Natural killer cell treated with Interleukin-12 subunit alpha and Interleukin-12 subunit beta and Interleukin-15 and Interleukin-18, amount 100 ng/mL, for 72 hours (primary cell): Measurements from ENCODE around the gene CTIF. TPM values are rescaled to one million over a fixed set of nuclear protein-coding genes. Genes with fewer than 3 reads are reported as not detected.

Experiments used
- ATAC-seq, 2 donors: fragments of 150-1000 bp; cut with Tn5 transposase in 1 of 2; sonication (Bioruptor Pico), chemical (Tn5 transposase) in 1 of 2; 2 replicates each; pipeline ENCODE4 v1.10.0; 2021
- DNase-seq: peaks from one replicate; pipeline ENCODE4 v3.0.0; 2022; ENCODE audit warnings: low spot score
- H3K27ac Mint-ChIP-seq, 2 donors: 1 replicate in 1 of 2; 2 replicates in 1 of 2; pipeline ENCODE4 v1.8.0; 2022; ENCODE audit warnings: mixed read lengths in 2 of 2, mild to moderate bottlenecking in 1 of 2, moderate library complexity in 1 of 2
- H3K27me3 Mint-ChIP-seq, 2 donors: 1 replicate in 1 of 2; 2 replicates in 1 of 2; pipeline ENCODE4 v1.8.0; 2022; ENCODE audit warnings: mixed read lengths in 2 of 2
- H3K36me3 Mint-ChIP-seq: one replicate; pipeline ENCODE4 v1.8.0; 2022; ENCODE audit warnings: mixed read lengths
- H3K4me1 Mint-ChIP-seq, 2 donors: 1 replicate in 1 of 2; 2 replicates in 1 of 2; pipeline ENCODE4 v1.8.0; 2022; ENCODE audit warnings: low read depth in 2 of 2, mixed read lengths in 2 of 2, mild to moderate bottlenecking in 1 of 2
- H3K4me3 Mint-ChIP-seq: one replicate; pipeline ENCODE4 v1.8.0; 2022; ENCODE audit warnings: mixed read lengths
- H3K9me3 Mint-ChIP-seq: 2 replicates; pipeline ENCODE4 v1.8.0; 2022; ENCODE audit warnings: mixed read lengths
- total RNA-seq, 2 donors: library from RNA; stranded (reverse); gene quantifications; one replicate each; pipeline ENCODE4 v1.2.3, GENCODE V29; 2022

The CTIF gene
- total RNA-seq, 2 donors from 2014 or later, result 8.4 to 13.0 TPM

- Mint-ChIP-seq H3K27me3 (no peaks in the 10 kb centered on the region), H3K27ac (no peak overlapping the region), H3K36me3 (no peaks in the 10 kb centered on the region), H3K9me3 (no peaks in the 10 kb centered on the region), H3K4me3 (no peak overlapping the region), H3K4me1 (no peaks in the 10 kb centered on the region)
- no peak for ATAC-seq
- no peak for DNase-seq
These were observed 73.7 kb downstream of the CTIF start for GRCh38 chr18:48612511-48612910.

GRCh38 chr18:48612917-48613316 lies 74.1 kb downstream of the CTIF start:
- H3K9me3 Mint-ChIP-seq, result no peaks in the 10 kb centered on the region
- H3K27ac Mint-ChIP-seq, result no peak overlapping the region
- no peak for ATAC-seq
- H3K4me1 Mint-ChIP-seq, result no peaks in the 10 kb centered on the region
- DNase-seq, result no peak
- H3K4me3 Mint-ChIP-seq, result no peak overlapping the region
- H3K36me3 Mint-ChIP-seq, result no peaks in the 10 kb centered on the region
- no peaks in the 10 kb centered on the region for H3K27me3 Mint-ChIP-seq

- Mint-ChIP-seq H3K4me1 (no peaks in the 10 kb centered on the region), H3K27ac (no peak overlapping the region), H3K4me3 (no peak overlapping the region), H3K27me3 (no peaks in the 10 kb centered on the region), H3K36me3 (no peaks in the 10 kb centered on the region), H3K9me3 (no peaks in the 10 kb centered on the region)
- DNase-seq (no peak), ATAC-seq (no peak)
These were observed 75.0 kb downstream of the CTIF start for GRCh38 chr18:48613589-48614404.

GRCh38 chr18:48615566-48616401 lies 77.0 kb downstream of the CTIF start:
- no peak for DNase-seq
- Mint-ChIP-seq H3K27me3 (no peaks in the 10 kb centered on the region), H3K36me3 (no peaks in the 10 kb centered on the region), H3K9me3 (no peaks in the 10 kb centered on the region), H3K4me1 (no peaks in the 10 kb centered on the region), H3K4me3 (no peak overlapping the region), H3K27ac (no peak overlapping the region)
- ATAC-seq, result no peak

GRCh38 chr18:48616484-48617255 lies 77.8 kb downstream of the CTIF start:
- Mint-ChIP-seq H3K36me3 (no peaks in the 10 kb centered on the region), H3K27me3 (no peaks in the 10 kb centered on the region), H3K4me1 (no peaks in the 10 kb centered on the region), H3K4me3 (no peak overlapping the region), H3K9me3 (no peaks in the 10 kb centered on the region), H3K27ac (no peak overlapping the region)
- no peak for ATAC-seq
- DNase-seq, result no peak

- DNase-seq (no peak), ATAC-seq (no peak)
- H3K4me3 Mint-ChIP-seq, result no peak overlapping the region
- no peaks in the 10 kb centered on the region for H3K36me3 Mint-ChIP-seq
- H3K27ac Mint-ChIP-seq, result no peak overlapping the region
- no peaks in the 10 kb centered on the region for H3K4me1 Mint-ChIP-seq
- H3K27me3 Mint-ChIP-seq, result no peaks in the 10 kb centered on the region
- no peaks in the 10 kb centered on the region for H3K9me3 Mint-ChIP-seq
These were observed 79.1 kb downstream of the CTIF start for GRCh38 chr18:48617844-48618497.

- no peaks in the 10 kb centered on the region for H3K36me3 Mint-ChIP-seq
- no peak for ATAC-seq
- no peak overlapping the region for H3K4me3 Mint-ChIP-seq
- H3K9me3 Mint-ChIP-seq, result no peaks in the 10 kb centered on the region
- no peak overlapping the region for H3K27ac Mint-ChIP-seq
- no peaks in the 10 kb centered on the region for H3K4me1 Mint-ChIP-seq
- H3K27me3 Mint-ChIP-seq, result no peaks in the 10 kb centered on the region
- no peak for DNase-seq
These were observed 80.2 kb downstream of the CTIF start for GRCh38 chr18:48619016-48619415.

- Mint-ChIP-seq H3K36me3 (no peaks in the 10 kb centered on the region), H3K9me3 (no peaks in the 10 kb centered on the region), H3K4me1 (no peaks in the 10 kb centered on the region), H3K27me3 (no peaks in the 10 kb centered on the region), H3K4me3 (no peak overlapping the region), H3K27ac (no peak overlapping the region)
- DNase-seq, result no peak
- ATAC-seq, result no peak
These were observed 80.7 kb downstream of the CTIF start for GRCh38 chr18:48619501-48619900.

GRCh38 chr18:48620071-48620470 lies 81.2 kb downstream of the CTIF start:
- H3K4me1 Mint-ChIP-seq, result no peaks in the 10 kb centered on the region
- DNase-seq, result no peak
- no peak for ATAC-seq
- H3K9me3 Mint-ChIP-seq, result no peaks in the 10 kb centered on the region
- no peak overlapping the region for H3K4me3 Mint-ChIP-seq
- H3K27ac Mint-ChIP-seq, result no peak overlapping the region
- no peaks in the 10 kb centered on the region for H3K36me3 Mint-ChIP-seq
- H3K27me3 Mint-ChIP-seq, result no peaks in the 10 kb centered on the region

GRCh38 chr18:48621240-48621639 lies 82.4 kb downstream of the CTIF start:
- H3K27ac Mint-ChIP-seq, result no peak overlapping the region

GRCh38 chr18:48621815-48622555 lies 83.2 kb downstream of the CTIF start:
- Mint-ChIP-seq H3K27ac (no peak overlapping the region), H3K4me1 (no peaks in the 10 kb centered on the region), H3K36me3 (no peaks in the 10 kb centered on the region), H3K9me3 (no peaks in the 10 kb centered on the region), H3K27me3 (no peaks in the 10 kb centered on the region), H3K4me3 (no peak overlapping the region)
- no peak for DNase-seq
- ATAC-seq, result no peak

More at GRCh38 chr18:48621240-48621639, 82.4 kb downstream of the CTIF start:
- Mint-ChIP-seq H3K4me1 (no peaks in the 10 kb centered on the region), H3K27me3 (no peaks in the 10 kb centered on the region), H3K36me3 (no peaks in the 10 kb centered on the region), H3K4me3 (no peak overlapping the region), H3K9me3 (no peaks in the 10 kb centered on the region)
- ATAC-seq (no peak), DNase-seq (peak; percentile 37)

- Mint-ChIP-seq H3K4me3 (no peak overlapping the region), H3K36me3 (no peaks in the 10 kb centered on the region), H3K27ac (no peak overlapping the region), H3K9me3 (no peaks in the 10 kb centered on the region), H3K27me3 (no peaks in the 10 kb centered on the region), H3K4me1 (peaks cover 0 to 3% of the 10 kb centered on the region in 2 donors)
- DNase-seq (no peak), ATAC-seq (peak in 1 of 2 donors; percentile 11)
These were observed 84.1 kb downstream of the CTIF start for GRCh38 chr18:48622911-48623431.
